ENCODE results near the gene IRF8.
"Not testable (repeated sequence)": the region's sequence is repeated elsewhere in the genome, so short reads cannot be mapped to it uniquely, and the experiment has no call there.

IRF8 gene

GRCh38 chr16:85868495-85868894, 30.5 kb upstream of the IRF8 start:
- no peak for DNase-seq (ENCODE audit: low read depth)

- DNase-seq (ENCODE audit: low read depth) = no peak
Observed at GRCh38 chr16:85869206-85869605, 29.8 kb upstream of the IRF8 start.

GRCh38 chr16:85869785-85870558, 29.0 kb upstream of the IRF8 start:
- no peak for DNase-seq (ENCODE audit: low read depth)

DNA sequence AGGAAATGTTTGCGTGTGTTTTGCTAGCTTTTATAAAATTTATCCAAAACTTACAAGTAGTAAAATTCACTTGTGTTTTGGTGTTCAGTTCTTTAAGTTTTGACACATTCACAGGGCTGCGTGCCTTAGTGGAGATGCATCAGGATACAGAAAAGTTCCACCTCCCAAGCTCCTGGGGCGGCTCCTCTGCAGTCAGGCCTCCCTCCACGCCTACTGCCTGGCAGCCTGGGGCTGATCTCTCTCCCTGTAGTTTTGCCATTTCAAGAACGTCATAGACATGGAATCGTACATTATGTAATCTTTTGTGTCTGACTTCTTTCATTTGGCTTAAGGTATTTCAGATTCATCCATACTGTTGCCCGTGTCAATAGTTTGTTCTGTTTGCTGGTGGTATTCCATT, 27.2 kb upstream of the IRF8 start:
- no peak for DNase-seq (ENCODE audit: low read depth)

DNA sequence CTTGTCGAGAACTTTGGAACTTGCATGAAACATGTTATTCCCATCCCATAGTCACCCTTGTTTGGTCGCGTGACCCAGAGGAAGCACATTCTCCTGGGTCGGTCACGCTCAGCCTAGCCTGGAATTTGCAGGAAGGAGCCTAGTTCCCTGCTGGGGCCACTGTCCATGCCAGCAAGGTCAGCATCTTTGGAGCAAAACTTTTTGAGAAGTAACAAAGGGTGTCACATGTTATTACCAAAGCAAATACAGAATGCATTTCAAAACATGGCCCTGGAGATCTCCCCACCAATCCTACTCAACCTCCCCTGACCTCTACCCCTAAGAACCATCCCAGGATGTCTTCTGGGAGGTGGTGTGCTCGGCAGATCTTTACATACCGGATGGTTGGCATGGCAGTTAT, 26.2 kb upstream of the IRF8 start:
- no peak for DNase-seq (ENCODE audit: low read depth)

GRCh38 chr16:85873153-85873552, 25.8 kb upstream of the IRF8 start:
- DNase-seq (ENCODE audit: low read depth) = no peak

DNA sequence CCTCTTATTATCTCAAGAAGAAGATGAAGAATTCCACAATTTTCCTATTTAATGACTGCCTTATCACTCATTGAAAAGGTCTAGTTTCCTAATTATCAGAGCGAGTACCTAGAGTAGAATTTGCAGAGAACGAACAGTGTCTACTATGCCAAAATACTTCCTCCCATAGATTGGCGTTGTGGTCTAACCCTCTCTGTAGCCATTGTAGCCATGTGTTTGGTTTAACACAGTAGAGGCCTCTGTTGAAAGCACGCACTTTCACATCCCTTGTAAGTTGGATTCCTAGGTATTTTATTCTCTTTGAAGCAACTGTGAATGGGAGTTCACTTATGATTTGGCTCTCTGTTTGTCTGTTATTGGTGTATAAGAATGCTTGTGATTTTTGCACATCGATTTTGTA, 24.9 kb upstream of the IRF8 start:
- not testable (repeated sequence) for DNase-seq (ENCODE audit: low read depth)

- no peak for DNase-seq (ENCODE audit: low read depth)
Observed at GRCh38 chr16:85878407-85878806, 20.6 kb upstream of the IRF8 start.

- DNase-seq (ENCODE audit: low read depth) = no peak
Observed at GRCh38 chr16:85878875-85879274, 20.1 kb upstream of the IRF8 start.

- DNase-seq (ENCODE audit: low read depth) = no peak
Observed at GRCh38 chr16:85879549-85879948, 19.4 kb upstream of the IRF8 start.

GRCh38 chr16:85879975-85880831, 18.8 kb upstream of the IRF8 start:
- DNase-seq (ENCODE audit: low read depth) = no peak

- no peak for DNase-seq (ENCODE audit: low read depth)
Observed at GRCh38 chr16:85880861-85881260, 18.1 kb upstream of the IRF8 start.

DNA sequence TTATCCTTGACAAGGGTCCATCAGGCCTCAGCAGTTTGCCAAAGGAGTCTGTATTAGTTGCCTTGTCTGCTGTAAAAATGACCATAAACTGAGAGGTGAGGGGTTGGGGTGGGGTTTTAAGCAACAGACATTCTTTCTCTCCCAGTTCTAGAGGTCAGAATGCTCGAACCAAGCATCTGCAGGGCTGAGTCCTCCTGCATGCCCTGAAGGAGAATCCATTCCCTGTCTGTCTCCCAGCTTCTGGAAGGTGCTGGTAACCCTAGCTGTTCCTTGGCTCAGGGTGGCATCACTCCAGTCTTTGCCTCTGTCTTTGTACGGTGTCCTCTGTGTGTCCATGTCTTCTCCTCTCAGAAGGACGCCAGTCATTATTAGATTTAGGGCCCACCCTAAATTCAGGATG, 17.5 kb upstream of the IRF8 start:
- no peak for DNase-seq (ENCODE audit: low read depth)

GRCh38 chr16:85882181-85882810, 16.7 kb upstream of the IRF8 start:
- no peak for DNase-seq (ENCODE audit: low read depth)

DNA sequence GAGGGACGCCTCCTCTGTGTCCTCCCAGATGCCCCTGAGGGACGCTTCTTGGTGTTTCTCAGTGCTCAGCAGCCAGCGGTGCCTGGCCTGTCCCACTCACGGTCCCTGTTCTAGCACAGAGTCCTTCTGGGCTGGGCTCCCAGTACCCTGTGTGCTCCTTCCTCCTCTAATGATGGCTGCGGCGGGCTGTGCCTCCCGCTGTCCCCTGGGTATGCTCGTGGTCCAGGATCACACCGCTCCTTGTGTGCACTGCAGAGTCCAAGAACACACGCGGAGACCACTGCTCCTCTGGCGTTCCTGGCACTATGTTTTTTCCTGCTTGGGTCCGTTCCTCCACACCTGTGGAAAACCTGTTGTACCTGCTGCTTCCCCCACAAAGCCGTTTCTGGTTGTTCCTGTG, 15.1 kb upstream of the IRF8 start:
- no peak for DNase-seq (ENCODE audit: low read depth)

DNA sequence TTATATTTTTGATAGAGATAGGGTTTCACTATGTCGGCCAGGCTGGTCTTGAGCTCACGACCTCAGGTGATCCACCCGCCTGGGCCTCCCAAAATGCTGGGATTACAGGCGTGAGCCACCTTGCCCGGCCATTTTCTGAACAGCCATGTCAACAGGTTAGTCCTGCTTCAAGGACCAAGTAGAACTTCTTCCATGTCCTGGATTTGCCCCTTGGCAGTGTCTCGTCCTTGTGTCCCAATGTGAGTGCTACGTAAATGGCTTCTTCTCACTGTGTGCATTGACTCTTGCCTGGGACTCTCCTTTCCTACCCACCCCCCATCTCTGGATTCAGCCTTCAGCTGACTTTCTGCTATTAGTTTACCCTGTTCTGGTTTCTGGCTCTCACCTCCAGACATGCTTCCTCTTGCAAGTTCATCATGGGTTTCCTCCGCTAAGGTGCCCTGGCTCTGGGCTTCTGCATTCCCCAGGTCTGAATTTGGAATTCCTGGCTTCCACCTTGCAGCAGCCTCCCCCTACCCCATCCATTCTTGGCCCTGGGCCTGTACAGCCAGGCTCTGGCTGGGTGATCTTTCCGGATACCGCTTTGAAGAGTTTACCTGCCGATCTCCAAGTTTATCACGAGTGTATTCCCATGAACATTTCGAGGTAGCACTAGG, 14.0 kb upstream of the IRF8 start:
- DNase-seq (ENCODE audit: low read depth) = no peak

GRCh38 chr16:85885537-85885936, 13.4 kb upstream of the IRF8 start:
- DNase-seq (ENCODE audit: low read depth) = no peak

DNA sequence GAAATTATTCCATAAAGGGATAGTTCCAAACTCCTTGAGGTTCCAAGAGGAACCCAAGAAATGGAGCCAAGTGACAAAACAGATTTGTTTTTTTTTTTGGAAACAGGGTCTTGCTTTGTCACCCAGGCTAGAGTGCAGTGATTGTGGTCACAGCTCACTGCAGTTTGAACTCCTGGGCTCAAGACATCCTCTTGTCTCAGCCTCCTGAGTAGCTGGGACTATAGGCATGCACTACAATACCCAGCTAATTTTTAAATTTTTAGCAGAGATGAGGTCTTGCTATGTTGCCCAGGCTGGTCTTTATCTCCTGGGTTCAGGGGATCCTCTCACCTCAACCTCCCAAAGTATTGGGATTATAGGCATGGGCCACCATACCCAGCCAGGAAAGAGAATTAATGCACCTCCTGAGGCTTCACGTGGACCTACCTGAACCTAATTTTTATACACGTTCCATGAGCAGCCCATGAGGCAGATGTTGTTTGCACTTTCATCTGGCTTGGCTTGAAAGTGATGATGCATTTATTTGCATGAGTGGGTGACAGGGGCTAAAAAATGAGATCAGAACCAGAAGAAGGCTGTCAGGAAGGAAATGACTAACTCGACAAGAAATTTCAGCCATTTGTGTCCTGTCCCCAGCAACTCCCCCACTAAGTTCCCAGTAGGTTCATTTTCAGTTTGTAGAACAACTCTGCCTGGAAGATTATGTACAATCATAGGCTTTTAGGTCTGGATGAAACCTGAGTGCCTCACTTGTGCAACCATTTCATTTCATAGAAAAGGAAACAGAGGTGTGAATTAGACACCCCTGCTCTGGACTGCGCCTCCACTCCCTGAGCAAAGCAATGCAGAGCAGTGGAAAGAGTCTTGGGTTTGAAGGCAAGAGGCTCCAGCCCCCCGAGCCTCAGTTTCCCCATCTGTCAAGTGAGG, 10.3 kb upstream of the IRF8 start:
- DNase-seq (ENCODE audit: low read depth) = no peak

GRCh38 chr16:85891033-85891775, 7.8 kb upstream of the IRF8 start:
- no peak for DNase-seq (ENCODE audit: low read depth)

DNA sequence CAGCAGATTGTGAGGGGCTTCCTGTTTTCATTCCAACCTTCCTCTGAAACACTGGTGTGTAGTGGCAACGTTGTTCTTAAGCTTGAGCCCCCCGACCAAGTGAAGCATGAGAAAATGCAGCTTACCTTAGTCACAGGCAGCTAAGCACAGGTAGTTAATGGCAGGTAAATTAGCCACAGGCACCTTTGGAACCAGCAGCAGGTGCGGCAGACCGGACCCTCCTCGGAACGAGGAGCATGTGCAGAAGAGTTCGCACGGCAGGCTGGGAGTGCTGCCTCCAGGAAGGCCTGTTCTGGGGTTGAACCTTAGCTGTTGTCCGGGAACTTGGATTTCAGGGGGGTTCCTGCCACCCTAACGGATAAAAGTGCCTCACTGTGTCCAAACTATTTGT, 7.2 kb upstream of the IRF8 start:
- no peak for DNase-seq (ENCODE audit: low read depth)

DNA sequence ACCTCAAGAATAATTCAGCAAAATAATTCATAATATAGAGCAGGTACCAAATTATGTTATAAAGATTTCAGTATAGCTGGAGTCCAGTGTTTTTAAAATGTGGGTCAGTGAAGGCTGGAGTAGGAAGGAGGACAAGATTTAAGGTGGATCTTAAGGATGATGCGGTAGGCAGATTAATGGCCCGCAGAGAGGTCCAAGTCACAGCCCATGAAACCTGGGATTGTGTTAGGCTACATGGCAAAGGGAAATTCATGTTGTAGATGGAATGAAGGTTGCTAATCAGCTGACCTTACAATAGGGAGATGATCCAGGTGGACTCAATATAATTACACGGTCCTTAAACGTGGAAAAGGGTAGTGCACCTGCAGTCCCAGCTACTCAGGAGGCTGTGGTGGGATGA, 6.2 kb upstream of the IRF8 start:
- DNase-seq (ENCODE audit: low read depth) = no peak
